Stimulated activated naive CD8-positive, alpha-beta T cell treated with anti-CD3 and anti-CD28 coated beads, Interleukin-15, Interleukin-2, amounts not matched to agents 100 U/mL and 50 U/mL, for 24 hours (primary cell): ENCODE data around the gene RANBP3.

Experiments used
- ATAC-seq: fragments of 150-1000 bp; cut with Tn5 transposase; one replicate; pipeline ENCODE4 v1.10.0; 2021
- DNase-seq: peaks from one replicate; pipeline ENCODE4 v3.0.0; 2021

Gene RANBP3

GRCh38 chr19:5925830-5926427, 52.0 kb downstream of the RANBP3 start:
- ATAC-seq (no peak), DNase-seq (no peak)

- ATAC-seq (no peak), DNase-seq (no peak)
Measured at GRCh38 chr19:5923356-5923755, 54.6 kb downstream of the RANBP3 start.

- ATAC-seq (no peak), DNase-seq (no peak)
Measured at GRCh38 chr19:5922161-5922545, 55.8 kb downstream of the RANBP3 start.

DNA sequence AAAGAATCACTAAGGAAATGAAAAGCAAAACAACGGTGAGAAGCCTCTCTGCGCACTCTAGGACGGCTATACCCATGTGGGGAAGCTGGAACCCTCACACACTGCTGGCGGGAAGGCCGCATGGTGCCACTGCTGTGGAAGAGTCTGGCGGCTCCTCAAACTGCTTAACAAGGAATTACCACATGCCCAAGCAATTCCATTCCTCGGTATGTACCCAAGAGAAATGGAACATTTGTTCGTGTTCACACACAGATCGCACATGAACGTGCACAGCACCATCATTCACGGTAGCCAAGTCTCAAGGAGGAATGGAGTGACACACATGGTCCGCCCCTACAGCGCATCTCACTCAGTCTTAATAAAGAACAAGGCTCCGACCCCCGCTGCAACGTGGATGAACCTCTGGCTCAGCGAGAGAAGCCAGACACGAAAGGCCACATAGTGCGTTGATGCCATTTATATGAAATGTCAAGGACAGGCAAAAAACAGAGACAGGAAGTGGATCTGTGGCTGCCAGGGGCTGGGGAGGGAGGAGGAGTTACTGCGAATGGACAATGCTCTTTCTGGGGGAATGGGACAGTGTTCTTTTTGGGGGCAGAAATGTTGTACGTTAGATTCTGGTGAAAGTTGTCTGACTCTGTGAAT, 56.3 kb downstream of the RANBP3 start:
- DNase-seq: no peak
- no peak for ATAC-seq

DNA sequence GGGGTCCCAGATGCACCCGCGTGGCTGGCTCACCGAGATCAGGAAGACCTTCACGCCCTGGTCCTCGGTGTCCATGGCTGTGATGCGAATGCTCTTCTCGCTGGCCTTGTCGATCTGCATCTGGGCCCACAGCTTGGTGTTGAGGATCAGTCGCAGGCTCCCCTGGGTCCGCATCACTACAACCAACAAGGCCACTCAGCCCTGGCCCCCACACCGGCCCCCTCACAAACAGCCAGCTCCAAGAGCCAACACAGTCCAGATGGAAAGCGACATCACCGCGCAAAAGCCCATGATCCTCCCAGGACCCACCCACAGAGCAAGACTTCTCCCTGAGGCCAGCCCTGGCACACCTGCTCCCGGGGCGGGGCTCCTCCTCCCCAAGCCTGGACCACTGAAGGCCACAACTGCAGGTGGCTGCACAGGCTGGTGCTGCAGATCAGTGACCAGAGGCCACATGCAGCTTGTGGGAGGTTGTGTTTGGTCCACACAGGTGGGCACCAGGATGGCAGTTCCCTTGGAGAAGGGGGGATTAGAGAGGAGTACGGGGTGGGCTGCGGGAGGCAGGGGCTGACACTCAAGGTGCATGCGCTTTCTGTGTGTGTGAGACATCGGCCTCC, 59.4 kb downstream of the RANBP3 start:
- DNase-seq (no peak), ATAC-seq (no peak)

GRCh38 chr19:5917431-5918107, 60.4 kb downstream of the RANBP3 start:
- no peak for ATAC-seq

DNA sequence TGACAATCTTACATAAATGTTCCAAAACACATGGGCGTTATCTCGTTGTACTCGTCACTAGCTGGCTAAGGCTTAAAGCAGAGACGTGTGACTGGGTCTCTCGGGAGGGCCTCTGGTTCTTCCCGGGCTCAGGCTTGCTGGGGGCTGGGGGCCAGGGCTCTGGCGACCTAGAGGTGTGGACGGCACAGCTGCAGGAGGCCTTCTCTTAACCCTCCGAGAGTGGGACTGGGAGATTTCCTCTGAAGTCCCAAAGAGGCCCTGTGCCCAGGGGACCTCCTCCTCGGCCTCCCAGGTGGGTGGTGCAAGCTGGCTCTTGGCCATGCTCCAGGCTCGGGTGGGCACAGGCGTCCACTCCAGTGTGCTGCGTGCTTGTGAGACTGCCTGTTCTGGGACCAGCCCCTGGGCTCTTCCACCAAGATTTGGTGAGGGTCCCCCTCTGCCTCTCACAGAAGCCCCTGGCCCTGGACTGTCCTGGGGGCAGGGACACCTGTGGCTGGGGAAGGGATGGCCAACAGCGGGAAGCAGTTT, 61.7 kb downstream of the RANBP3 start:
- DNase-seq (no peak), ATAC-seq (no peak)

More at GRCh38 chr19:5917431-5918107, 60.4 kb downstream of the RANBP3 start:
- DNase-seq: no peak

GRCh38 chr19:5915782-5916165, 62.2 kb downstream of the RANBP3 start:
- DNase-seq (no peak), ATAC-seq (no peak)

- DNase-seq (no peak), ATAC-seq (no peak)
Measured at GRCh38 chr19:5914946-5915781, 62.8 kb downstream of the RANBP3 start.

DNA sequence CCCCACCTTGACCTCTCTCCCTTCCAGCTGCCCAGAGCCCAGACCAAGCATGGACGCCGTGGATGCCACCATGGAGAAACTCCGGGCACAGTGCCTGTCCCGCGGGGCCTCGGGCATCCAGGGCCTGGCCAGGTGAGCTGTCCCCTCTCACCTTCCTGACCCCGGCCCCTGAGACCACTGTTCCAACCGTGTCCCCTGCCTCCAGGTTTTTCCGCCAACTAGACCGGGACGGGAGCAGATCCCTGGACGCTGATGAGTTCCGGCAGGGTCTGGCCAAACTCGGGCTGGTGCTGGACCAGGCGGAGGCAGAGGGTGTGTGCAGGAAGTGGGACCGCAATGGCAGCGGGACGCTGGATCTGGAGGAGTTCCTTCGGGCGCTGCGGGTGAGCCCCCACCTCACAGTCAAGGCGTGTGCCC, 63.6 kb downstream of the RANBP3 start:
- DNase-seq (no peak), ATAC-seq (no peak)

GRCh38 chr19:5913739-5914357, 64.1 kb downstream of the RANBP3 start, which contains the start of gene CAPS:
CAPS (plus strand) TSS chr19:5914254; CDS start chr19:5914407, 153 bp downstream.
- ATAC-seq (no peak), DNase-seq (no peak)

GRCh38 chr19:5911366-5911765, 66.6 kb downstream of the RANBP3 start:
- DNase-seq (no peak), ATAC-seq (no peak)

GRCh38 chr19:5910638-5910907, 67.4 kb downstream of the RANBP3 start:
- DNase-seq: no peak
- no peak for ATAC-seq

- no peak for ATAC-seq
Measured at GRCh38 chr19:5908773-5909442, 69.0 kb downstream of the RANBP3 start.

GRCh38 chr19:5907241-5907640, 70.7 kb downstream of the RANBP3 start:
- peak; percentile 31 for DNase-seq

More at GRCh38 chr19:5908773-5909442, 69.0 kb downstream of the RANBP3 start:
- no peak for DNase-seq

GRCh38 chr19:5905114-5905778, 72.7 kb downstream of the RANBP3 start:
- DNase-seq (no peak), ATAC-seq (no peak)

More at GRCh38 chr19:5907241-5907640, 70.7 kb downstream of the RANBP3 start:
- ATAC-seq: no peak

DNA sequence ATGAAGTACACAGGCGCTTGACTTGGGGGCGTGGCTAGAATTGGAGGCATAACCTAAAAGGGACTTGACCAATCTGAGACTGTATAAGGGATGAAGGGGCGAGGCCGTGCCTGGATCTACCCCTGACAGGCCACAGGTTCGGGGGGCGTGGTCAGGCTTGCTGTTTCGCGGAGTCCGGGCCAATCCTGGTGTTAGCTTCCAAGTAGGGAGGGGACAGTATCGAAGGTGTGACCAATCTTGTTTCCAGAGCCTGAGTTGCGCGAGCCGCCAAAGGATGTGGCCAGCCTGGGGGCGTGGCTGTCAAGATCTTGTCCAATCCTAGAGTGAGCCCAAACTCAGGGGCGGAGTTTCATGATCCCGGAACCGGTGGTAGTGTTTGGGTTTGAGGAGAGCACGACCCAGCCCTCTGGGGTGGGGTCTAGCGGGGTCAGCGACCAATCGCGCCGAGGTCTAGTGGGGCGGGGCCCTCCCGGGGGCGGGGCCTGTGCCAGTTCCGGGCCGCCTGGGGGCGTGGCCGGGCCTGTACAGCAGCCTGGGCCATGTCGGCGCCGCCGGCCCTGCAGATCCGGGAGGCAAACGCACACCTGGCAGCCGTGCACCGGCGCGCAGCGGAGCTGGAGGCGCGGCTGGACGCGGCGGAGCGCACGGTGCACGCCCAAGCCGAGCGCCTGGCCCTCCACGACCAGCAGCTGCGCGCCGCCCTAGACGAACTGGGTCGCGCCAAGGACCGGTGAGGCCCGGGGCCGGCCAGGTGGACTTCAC, 73.4 kb downstream of the RANBP3 start, which contains the start of gene VMAC:
VMAC (plus strand) TSS at position 521 of the 762 bp plus-strand sequence; CDS start at position 540, 19 bp downstream.
- peak; percentile 89 for ATAC-seq
- DNase-seq: peak; percentile 99

DNA sequence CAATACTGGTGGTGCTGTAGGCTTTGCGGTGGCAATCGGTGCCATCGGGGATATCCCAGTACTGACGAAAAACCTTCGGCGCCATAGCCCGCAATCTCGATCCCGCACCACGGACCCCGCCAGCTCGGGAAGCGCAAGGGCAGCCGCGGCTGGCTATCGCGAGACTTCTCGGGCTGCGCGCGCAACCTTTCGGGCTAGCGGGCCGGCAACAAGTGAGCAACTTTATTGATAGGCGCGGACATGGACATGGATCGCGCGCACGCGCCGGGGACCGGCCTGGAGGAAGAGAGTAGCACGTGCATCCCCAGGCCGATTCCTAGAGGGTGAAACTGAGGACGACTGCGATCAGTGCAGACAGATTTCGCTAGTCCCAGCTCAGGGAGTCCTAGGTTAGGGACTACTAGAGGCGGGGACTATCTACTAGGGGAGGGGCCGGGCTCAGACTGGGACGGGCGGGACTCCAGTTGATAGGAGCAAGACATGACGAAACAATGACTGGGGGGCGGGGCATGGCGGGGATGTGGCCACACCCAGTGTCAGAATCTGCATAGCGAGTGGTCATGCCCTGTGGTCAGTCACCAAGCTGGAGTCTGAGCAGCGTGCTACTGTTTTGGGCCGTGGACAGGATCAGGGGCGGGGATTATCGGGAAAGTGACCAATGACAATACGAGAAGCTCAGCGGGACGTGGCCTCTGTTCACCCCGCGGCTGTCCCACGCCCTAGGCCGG, 74.2 kb downstream of the RANBP3 start, which contains the start of gene NDUFA11:
NDUFA11 (minus strand) TSS at position 167 of the 728 bp plus-strand sequence; CDS start at position 85, 82 bp downstream.
- ATAC-seq: peak; percentile 48
- DNase-seq: peak; percentile 98
